ENCODE measurements around the gene TMEM17. TPM values are rescaled to one million over a fixed set of nuclear protein-coding genes. Genes with fewer than 3 reads are reported as not detected.

TMEM17 gene
- total RNA-seq, 1 donor from 2014 or later, result 1.3 TPM

DNA sequence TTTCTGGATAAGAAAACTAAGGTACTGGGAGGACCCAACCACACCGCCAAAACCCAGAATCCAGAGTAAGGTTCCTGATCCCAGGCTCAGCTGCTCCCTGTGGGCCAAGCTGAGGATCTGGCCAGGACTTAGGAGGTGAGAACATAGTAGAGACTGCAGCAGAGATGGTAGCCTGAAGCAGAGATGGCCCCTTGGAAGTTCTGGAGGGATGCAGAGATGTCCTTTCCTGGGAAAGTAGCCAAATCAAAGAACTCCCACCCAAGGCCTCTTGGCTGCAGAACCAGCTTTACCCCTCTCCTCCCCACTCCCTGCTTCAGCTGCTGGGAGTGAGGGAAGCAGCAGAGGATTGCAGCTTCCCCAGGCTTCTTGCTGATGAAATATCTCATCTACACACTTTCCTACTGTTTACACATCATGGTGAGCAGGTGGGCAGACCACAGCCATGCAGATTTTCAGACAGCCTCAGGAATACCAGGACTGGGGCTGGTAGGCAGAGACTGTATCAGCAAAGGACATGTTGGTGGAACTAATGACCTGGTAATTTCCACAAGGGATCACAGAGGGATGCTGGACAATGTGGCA, 32.7 kb downstream of the TMEM17 start:
- no peak for DNase-seq (ENCODE audit: low read depth in 2 of 2)

- DNase-seq (ENCODE audit: low read depth in 2 of 2), result no peak
Measured at GRCh38 chr2:62472312-62472711, 33.7 kb downstream of the TMEM17 start.

- DNase-seq (ENCODE audit: low read depth in 2 of 2), result no peak
Measured at GRCh38 chr2:62471816-62472215, 34.2 kb downstream of the TMEM17 start.

GRCh38 chr2:62471404-62471803, 34.6 kb downstream of the TMEM17 start:
- DNase-seq (ENCODE audit: low read depth in 2 of 2), result no peak

DNA sequence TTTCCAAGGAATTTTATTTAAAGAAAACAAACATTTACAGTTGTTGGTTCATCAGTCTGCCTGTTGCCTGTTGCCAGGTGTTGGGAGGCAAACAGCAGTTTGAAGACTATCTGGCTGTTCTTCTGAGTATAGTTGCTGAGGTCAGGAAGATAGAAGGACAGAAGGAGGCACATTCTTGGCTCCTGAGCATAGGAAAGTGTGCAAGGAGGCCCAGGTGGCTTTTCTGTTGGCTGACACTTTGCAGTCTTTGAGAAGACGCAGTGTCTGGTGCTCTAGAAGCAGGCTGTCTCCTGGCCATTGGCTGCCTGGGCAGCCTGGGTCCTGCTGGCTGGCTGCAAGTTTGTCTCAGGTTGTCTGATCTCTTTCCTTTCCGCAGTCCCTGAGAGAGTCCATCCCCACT, 36.4 kb downstream of the TMEM17 start:
- DNase-seq (ENCODE audit: low read depth in 2 of 2), result no peak

- no peak for DNase-seq (ENCODE audit: low read depth in 2 of 2)
Measured at GRCh38 chr2:62469114-62469513, 36.9 kb downstream of the TMEM17 start.

DNA sequence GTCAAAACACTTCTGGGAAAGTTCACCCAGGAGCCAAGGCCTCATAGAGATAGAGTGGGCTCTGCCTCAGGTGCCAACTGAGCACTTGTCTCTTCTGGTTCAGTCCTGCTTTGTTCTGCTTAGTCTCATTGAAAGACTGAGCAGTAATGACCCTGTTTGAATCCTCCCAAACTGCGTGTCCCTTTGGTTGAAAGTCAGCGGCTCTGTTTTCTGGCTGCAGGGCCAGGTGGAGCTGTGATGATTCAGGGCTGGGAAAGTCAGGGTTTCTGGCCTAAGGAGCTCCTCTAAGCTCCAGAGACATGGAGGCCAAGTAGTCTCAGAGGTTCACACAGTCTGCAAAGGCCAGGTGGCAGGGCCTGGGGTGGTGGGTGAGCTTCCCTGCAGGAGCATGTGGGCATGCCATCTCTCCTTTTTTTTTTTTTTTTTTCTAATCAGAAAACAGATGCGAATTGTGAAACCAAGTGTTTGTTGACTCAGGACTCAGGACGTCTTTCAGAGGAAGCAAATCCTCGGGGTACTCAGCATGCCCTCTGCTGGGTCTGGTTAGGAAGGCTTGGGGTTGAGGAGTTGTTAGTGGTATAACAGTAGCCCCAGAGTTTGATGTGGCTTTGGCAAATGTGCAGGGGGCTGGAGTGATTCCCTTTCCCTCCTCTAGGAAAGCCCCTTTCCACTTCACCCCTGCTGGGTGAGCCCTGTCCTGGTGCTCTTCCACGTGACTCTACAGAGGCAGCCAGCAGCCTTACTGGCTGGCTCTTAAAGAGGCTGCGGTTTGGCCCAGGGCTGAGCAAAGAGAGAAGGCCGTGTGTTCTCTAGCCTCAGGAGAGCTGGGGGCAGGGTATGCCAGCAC, 38.3 kb downstream of the TMEM17 start:
- no peak for DNase-seq (ENCODE audit: low read depth in 2 of 2)

- no peak for DNase-seq (ENCODE audit: low read depth in 2 of 2)
Measured at GRCh38 chr2:62467100-62467474, 38.9 kb downstream of the TMEM17 start.

GRCh38 chr2:62466503-62466854, 39.5 kb downstream of the TMEM17 start:
- no peak for DNase-seq (ENCODE audit: low read depth in 2 of 2)

GRCh38 chr2:62465741-62466502, 40.1 kb downstream of the TMEM17 start:
- no peak for DNase-seq (ENCODE audit: low read depth in 2 of 2)

DNA sequence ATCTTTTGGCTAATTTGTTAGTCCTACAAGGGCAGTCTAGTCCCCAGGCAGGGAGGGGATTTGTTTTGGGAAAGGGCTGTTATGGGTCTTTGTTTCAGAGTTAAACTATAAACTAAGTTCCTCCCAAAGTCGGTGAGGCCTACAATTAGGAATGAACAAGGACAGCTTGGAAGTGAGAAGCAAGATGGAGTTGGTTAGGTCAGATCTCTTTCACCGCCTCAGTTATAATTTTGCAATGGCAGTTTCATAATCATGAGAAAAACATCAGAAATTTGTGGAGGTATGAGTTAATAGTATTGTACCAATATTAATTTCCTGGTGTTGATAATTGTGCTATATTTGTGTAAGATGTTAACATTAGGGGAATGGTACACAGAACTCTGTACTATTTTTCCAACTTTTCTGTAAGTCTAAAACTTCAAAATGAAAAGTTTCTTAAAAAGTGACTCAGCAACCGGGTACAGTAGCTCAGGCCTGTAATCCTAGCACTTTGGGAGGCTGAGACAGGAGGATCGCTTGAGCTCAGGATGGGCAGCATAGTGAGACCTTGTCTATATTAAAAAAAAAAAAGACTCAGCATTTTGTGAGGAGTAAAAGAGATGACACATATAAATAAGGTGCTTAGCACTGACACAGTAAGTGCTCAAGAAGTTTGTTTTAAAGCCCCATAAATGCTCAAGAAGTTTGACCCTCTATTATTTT, 40.8 kb downstream of the TMEM17 start:
- no peak for DNase-seq (ENCODE audit: low read depth in 2 of 2)

DNA sequence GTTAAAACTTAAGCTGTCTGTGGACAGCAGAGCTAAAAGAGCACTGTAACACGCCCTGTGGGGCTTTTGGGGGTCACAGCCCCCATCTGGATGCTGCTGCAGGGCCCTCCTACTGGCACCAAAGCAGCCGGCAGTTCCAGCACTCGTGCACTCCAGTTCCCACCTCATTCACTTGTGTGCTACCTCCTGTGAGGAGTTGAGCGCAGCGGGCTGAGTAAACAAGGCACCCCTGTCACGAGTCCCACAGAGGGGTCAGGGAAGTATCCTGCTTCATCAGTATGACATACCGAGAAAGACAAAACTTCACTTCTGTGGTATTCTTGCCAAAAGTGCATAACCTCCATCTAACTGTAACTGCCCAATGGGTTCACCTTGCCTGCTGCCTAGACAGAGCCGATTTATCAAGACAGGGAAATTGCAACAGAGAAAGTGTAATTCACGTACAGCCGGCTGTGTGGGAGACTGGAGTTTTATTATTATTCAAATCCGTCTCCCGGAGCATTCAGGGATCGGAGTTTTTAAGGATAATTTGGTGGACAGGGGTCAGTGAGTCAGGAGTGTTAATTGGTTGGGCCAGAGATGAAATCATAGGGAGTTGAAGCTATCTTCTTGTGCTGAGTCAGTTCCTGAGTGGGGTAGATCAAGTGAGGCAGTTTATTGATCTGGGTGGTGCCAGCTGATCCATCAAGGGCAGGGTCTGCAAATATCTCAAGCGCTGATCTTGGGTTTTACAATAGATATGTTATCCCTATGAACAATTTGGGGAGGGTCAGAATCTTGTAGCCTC, 41.6 kb downstream of the TMEM17 start:
- DNase-seq (ENCODE audit: low read depth in 2 of 2), result no peak

GRCh38 chr2:62462211-62462610, 43.8 kb downstream of the TMEM17 start:
- no peak for DNase-seq (ENCODE audit: low read depth in 2 of 2)

- DNase-seq (ENCODE audit: low read depth in 2 of 2), result no peak
Measured at GRCh38 chr2:62461707-62462106, 44.3 kb downstream of the TMEM17 start.

- DNase-seq (ENCODE audit: low read depth in 2 of 2), result no peak
Measured at GRCh38 chr2:62461017-62461553, 44.9 kb downstream of the TMEM17 start.

DNA sequence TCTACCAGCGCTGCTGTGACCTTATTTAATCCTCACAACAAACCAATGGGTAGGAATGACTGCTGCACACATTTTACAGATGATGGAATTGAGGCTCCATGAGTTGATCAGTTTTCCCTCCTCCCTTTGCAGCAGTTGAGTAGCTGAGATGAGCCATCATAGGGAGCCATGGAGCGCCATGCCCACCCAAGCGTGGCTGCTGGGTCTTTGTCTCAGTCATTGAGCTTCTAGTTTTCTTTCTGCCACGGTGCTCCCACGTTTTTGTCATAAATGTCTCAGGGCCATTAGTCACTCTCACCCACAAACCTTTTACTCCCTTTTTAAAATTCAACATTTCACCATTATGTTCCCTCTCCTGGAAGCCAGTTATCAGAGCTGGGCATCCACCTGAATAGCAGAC, 45.8 kb downstream of the TMEM17 start:
- DNase-seq (ENCODE audit: low read depth in 2 of 2), result no peak

DNA sequence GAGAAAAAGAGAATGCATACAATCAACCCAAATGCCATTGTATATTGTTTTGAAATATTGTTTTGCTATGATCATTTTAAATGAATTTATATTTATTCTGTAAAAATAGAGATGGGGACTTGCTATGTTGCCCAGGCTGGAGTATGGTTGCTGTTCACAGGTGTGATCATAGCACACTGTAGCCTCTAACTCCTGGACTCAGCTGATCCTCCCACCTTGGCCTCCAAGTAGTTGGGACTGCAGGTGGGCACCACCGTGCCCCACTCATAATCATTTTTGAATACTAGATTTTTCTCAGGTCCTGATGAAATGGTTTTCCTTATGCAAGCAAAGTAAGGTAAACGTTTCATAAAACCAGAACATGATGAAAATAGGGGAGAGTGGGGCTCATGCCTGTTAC, 46.3 kb downstream of the TMEM17 start:
- DNase-seq (ENCODE audit: low read depth in 2 of 2), result no peak

DNA sequence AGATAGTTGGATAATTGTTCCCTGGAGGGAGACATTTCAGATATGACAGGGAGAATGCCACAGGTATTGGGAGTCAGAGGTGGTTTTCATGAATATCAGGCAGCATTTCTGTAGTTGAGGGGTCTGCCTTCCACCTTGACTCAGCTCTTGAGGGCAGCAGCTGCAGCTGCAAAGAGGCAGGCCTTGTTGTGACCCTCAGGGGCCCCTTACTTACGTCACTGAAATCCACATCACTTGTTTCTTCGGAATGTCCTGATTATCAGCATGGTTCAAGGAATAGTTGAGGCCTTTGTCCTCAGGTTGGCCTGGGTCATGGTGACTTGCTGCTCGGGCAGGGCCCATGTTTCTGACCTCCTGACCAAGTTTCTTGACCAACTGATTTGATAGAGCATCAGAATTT, 46.9 kb downstream of the TMEM17 start:
- no peak for DNase-seq (ENCODE audit: low read depth in 2 of 2)

GRCh38 chr2:62458671-62459081, 47.3 kb downstream of the TMEM17 start:
- no peak for DNase-seq (ENCODE audit: low read depth in 2 of 2)

- DNase-seq (ENCODE audit: low read depth in 2 of 2), result no peak
Measured at GRCh38 chr2:62458206-62458641, 47.8 kb downstream of the TMEM17 start.

- DNase-seq (ENCODE audit: low read depth in 2 of 2), result no peak
Measured at GRCh38 chr2:62457556-62457955, 48.4 kb downstream of the TMEM17 start.
